CD4-positive, alpha-beta T cell treated with Interleukin-4 for 4 hours (primary cell): Measurements from ENCODE around the gene VRK1.

ENCODE experiments used
- DNase-seq: peaks from one replicate; pipeline ENCODE4 v3.0.0-alpha.2; 2020

Gene VRK1

DNA sequence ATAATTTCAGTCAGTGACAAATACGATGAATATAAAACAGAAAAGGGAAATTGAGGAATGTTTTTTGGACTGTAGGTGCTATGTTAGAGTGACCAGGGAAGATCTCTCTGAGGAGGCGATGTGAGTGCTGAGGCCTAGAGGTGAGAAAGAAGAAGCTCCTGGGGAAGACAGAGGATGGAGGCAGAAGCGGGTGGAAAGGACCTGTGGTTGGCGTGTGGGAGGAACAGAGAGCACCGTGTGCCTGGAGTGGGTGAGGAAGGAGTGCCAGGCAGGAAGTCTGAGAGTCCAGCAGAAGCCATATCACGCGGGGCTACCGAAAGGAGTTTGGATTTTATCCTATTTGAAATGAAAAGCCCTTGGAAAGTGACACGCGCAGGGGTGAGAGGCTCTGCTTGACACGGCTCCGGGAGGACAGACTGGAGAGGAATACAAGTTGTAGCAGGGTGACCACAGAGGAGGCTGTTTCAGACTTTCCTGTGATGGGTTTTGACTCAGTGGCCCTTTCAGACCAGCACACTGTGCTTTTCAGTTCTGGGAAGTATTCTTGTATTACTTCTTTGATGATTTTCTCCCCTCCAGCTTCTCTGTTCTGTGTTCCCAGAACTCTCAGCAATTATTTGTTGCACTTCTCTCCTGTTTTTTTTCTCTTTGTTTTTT, 96.9 kb downstream of the VRK1 start:
- no peak for DNase-seq

DNA sequence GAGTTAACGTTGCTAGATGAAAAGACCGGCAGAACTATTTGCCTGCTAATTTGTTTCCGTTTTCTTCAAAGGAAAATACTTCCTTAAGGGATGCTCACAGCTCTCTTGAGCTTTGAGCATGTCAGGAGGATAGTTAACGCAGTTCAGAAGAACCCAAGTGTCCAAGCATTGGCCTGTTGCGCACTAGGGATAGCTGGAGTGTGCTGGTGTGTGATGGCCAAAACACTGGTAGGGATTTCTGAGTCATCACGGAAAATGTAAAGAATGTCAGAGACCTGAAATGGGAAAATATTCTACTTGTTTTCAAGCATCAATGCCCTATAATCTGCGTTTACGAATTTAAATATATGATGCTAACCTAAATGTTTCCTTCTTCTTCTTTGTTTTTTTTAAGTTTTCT, 97.8 kb downstream of the VRK1 start:
- DNase-seq, result no peak

DNA sequence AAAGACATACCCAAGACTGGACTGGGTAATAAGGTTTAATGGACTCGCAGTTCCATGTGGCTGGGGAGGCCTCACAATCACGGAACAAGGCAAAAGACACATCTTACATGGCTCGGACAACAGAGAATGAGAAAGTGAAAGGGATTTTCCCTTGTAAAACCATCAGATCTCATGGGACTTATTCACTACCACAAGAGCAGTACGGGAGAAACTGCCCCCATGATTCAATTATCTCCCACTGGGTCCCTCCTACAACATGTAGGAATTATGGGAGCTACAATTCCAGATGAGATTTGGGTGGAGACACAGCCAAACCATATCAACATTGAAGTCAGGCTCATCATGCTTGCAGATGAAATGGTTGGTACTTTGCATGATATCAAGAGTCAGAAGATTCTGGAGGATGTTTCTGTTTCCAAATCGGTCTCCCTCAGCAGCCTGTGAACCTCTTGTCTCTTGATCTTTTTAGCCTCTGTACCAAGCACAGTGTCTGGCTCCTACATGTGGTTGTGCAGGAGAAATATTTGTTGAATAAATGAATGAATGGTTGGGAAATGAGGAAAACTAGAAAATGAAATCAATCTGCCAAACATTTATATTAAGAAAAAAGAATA, 98.6 kb downstream of the VRK1 start:
- DNase-seq, result no peak

DNA sequence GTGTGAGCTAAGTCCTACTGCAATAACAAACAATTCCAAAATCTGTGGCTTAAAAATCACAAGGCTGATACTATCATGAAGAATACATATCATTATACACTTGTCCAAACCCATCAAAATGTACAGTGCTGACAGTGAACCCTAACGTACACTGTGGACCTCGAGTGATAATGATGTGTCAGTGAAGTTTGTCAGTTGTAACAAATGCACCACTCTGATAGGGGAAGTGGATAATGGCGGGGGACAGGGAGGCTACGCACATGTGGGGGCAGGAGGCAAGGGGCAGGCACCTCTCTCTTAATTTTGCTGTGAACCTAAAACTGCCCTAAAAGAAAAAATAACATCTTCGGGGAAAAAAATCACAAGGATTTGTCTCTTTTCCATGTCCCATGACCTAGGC, 100.0 kb downstream of the VRK1 start:
- DNase-seq, result no peak

DNA sequence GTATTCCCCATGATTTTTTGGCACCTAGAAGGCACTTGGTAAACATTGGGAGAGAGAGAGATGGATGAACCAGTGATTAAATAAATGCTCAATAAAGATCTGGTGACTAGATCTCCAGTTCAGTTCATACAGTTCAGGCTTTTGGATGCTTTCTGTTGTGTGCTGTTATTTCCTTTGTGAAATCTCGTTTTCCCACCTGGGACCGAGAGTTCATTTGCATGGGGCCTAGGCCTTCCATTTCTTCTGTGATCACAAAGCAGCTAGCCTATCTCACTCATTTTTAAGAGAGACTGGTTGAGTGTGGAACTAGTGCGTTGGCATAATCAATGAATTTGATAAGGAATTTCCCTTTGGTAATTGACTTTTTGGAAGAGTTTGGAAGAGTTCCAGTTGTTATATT, 104.0 kb downstream of the VRK1 start:
- no peak for DNase-seq

DNA sequence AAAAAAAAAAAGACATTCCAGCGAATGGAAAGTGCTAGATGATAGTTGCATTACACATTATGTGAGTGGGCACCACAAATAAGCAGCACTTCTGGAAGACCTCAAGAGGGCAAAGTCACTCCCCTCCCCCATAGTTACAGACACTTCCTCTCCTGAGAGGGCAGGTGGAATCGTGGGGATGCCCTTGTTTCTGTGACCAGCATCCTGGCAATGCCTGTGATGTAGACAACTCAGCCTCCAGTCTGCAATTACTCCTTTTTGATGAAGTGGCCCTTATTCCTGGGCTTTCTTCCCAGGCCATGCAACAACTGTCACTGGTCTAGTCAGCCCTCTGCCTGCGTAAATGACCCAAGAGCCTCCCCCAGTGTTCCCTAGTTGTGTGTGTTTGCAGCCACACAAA, 104.8 kb downstream of the VRK1 start:
- DNase-seq, result no peak

DNA sequence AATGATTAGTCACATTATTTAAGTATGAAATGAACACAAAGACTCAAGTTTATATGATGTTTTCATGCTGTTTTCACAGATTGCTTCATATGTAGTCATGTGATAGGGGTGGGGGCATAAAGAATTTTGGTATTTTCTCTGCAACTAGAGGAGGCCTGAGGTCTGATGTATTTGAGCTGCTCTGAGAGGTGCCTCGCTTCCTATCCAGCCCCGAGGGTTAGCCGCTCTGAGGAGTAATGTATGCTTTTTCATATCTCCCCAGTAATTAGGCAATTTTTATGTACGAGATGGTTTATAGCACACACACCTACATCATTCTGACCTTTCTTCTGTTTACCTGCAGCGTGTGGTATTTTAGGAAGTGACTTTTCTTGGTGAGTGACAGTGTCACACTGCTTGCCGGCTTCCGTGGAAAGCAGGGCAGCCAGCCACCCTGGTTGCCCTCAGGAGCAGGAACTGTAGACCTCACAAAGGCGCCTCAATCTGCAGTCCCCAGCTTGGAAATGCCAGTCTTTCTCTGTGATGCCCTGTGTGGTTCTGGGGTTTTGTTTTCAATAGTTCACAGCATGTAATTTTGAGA, 106.4 kb downstream of the VRK1 start:
- DNase-seq, result no peak

DNA sequence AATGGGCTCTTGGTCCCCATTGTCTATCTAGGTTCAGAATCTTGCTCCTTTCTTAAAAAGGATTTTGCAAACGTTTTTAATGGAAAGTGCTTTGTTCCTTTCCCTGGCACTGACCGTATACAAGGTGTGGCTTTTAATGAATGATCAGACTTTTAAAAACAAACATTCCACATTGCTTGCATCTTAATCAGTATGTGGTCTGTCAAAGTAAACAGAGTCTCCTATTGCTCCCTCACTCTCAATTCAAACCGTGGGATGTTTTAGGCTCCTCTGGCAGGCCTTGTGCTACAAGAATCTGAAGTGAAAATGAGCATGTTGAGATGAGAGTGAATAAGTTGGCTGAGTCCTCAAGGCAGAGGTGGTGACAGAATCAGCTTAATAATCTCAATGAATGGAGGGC, 107.0 kb downstream of the VRK1 start:
- DNase-seq, result no peak

DNA sequence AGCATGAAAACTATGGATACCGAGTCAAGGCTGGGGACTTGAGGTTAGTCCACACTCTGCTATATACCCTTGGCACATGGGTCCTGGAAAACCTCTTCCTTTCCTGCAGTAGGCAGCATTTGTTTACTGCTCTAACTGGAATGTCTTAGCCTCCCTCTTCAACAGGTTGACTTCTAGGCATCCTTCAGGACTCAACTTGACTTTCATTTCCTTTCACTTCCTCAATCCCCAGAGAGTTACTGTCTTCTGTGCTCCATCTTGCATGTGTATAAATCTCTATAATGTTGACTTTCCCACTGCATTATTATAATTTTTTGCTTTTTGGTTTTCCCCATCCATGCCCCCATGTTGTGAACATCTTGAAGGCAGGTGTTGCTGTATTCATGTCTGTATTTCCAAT, 107.9 kb downstream of the VRK1 start:
- no peak for DNase-seq

DNA sequence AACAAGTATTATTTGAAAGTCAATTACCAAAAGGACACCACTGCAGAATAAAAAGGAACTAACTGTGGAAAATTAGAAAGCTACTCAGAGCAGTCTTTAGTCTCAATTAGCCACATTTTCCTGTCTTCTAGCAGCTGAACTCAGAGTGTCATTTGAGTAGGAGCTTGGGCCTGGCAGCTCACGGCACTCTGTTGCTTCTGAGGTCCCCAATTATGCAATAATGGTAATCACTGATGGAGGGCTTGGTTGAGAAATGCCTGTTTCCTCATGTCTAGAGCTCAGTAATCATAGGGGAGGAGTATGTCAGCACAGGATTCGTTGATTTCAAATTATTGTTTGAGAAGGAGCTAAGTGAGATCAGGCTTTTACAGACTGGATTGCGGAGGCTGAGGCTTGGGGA, 108.6 kb downstream of the VRK1 start:
- no peak for DNase-seq

DNA sequence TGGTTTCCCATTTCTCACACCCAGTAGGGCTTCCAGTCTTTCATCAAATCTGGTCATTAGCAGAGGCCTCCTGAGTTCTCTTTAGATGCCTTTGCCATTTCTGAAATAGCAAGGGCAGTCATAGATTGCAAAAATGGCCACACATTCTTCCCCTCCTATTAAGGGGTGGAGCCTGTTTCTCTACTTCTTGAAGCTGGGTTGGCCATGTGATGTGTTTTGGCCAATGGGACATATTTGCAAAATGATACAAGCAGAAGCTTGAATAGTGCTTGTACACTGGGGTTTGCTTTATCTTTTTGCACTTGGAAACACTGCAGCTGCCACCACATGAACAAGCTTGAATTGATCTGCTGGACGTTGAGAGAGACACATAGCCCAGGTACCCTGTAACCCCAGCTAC, 109.3 kb downstream of the VRK1 start:
- no peak for DNase-seq

DNA sequence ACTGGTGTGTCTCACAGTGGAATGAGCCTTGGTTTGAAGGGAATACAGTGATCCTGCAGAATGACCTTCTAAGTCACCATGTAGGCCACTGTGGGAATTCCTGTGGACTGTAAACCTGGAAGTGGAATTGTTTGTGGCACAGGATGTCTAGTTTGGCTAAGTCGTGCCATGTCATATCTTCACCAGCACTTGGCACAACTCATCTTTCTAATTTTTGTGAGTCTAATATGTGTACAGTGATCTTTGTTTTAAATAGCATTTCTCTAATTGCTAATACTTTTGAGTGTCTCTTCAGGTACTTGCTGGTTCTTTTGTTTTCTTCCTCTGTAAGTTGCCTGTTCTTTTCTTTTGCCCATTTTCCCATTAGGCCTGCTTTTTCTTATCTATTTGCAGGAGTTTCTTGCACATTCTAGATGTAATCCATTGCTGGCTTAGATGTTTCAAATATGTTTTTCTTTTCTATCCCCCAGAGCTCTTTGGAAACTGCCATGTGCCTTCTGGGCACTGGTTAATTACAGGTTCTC, 112.7 kb downstream of the VRK1 start:
- no peak for DNase-seq

DNA sequence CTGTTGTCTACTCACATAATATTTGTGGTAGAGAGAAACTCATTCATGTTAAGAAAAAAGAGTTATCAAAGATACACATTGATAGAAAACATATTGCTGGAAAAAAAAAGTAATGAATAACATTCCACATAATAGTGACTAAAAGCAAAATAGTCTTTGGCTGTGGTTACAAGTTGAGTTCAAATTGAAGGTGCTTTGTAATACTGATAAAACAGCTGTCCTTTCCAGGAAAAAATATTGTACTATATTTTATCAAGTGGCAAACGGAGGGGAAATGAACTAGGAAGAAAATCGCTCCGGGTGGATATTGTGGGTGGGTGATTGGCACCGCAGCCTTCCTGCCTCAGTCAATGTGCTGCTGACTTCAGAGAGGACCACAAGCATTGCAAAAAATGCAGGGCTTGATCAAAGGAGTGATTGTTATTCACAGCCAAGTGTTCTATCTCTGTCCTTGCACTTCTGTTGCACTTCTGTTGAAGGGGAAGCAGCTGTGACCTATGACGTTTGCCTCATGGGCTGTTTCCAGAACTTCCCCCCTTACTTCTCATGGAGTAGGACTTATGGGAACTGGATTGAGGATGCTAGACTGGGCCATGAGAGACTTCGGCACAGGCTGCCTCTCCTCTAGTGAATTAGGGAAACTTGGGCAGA, 114.4 kb downstream of the VRK1 start:
- DNase-seq, result no peak

DNA sequence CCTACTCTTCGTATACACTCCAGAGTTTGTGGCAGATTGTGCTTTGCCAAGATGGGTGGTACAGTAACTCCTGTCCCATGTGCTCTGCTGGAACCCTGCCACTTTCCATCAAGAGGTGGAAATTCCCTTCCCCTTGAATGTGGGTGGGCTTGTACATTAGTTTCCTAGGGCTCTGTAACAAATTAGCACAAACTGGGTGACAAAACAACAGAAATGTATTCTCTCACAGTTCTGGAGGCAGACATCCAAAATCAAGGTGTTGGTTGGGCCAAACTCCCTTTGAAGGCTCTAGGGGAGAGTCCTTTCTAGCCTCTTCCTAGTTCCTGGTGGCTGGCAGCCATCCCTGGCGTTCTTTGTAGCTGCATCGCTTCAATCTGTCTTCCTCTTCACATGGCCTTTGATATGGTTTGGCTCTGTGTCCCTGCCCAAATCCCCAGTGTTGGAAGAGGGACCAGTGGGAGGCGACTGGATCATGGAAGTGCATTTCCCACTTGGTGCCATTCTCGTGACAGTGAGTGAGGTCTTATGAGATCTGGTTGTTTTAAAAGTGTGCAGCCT, 117.5 kb downstream of the VRK1 start:
- no peak for DNase-seq

DNA sequence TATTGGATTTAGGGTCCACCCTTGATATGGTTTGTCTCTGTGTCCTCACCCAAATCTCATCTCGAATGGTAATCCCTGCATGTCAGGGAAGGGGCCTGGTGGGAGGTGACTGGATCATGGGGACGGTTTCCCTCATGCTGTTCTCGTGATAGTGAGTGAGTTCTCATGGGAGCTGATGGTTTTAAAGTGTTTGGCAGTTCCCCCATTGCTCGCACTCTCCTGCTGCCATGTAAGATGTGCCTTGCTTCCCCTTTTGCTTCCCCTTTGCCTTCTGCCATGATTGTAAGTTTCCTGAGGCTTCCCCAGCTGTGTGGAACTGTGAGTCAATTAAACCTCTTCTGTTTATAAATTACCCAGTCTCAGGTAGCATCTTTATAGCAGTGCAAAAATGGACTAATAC, 118.3 kb downstream of the VRK1 start:
- DNase-seq, result no peak

DNA sequence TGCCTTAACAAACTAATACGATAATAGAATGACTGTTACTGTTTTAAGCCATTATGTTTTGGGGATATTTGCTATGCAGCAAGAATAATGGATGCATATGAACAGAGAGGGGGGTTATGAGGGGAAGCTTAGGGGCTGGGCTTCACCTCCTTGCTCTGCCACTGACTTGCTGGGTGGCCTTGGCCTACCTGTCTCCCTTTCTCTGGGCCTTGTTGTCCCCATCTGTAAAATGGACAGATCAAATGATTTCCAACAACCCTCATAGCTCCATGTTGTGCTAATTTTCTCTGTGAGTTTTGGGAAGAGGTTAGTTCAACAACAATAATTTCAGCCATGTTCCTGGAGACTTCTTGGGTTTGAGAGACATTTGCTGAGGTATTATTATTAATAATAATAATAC, 119.6 kb downstream of the VRK1 start:
- no peak for DNase-seq

DNA sequence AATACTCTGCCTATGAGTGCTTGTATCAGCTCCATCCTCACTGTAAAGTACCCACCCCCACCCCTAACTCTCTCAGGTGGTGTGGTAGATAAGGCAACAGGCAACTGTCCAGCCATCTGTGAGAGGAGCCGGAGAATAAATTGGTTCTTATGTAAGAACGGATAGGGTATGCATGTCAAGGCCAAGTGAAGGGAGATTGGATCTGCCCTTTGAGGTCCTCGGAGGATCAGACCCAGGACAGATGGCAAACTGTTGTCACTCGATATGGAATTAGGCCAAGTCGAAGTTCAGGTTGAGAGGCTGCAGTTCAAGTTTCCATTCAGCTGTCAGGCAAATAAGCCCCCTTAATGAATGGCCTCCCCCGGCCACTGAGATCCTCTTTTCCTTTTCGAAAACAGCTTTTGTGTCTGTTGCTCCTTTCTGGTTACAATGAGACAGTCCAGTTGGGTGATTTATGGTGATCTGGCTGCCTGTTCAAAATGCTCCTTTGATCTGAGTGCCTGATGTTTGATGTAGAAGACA, 120.3 kb downstream of the VRK1 start:
- no peak for DNase-seq

DNA sequence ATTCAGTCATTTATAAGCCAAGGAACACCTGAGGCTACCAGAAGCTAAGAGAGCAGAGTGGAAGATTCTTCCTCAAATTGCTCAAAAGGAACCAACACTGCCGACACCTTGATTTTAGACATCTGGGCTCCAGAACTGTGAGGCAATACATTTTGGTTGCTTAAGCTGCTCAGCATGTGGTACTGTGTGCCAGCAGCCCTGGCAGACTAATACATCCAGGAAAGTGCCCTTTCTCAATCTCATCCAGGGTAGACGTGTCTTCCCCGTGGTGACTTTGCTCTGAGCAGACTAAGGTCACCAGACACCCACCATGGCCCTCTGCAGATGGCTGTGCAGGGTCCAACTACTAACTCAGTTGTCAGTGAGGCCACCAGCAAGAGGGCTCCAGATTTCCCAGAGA, 122.8 kb downstream of the VRK1 start:
- DNase-seq, result no peak

DNA sequence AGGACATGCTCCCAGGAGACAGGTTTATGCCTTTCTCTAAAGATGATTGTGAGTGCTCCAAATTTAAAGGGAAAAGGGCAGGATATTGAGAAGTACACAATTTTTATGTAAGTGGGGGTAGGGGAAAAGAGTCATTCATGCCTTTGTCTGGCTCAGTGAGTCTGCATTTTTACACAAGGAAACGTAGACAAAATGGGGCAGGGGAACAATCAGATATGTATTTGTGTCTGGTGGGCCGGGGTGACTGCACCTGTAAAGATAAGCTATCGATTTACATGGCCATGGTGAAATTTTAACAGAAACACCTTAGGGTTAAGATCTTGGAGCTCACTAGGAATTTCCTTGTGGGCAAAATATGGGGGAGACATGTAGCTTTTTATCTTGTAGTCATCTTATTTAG, 123.6 kb downstream of the VRK1 start:
- DNase-seq, result no peak

DNA sequence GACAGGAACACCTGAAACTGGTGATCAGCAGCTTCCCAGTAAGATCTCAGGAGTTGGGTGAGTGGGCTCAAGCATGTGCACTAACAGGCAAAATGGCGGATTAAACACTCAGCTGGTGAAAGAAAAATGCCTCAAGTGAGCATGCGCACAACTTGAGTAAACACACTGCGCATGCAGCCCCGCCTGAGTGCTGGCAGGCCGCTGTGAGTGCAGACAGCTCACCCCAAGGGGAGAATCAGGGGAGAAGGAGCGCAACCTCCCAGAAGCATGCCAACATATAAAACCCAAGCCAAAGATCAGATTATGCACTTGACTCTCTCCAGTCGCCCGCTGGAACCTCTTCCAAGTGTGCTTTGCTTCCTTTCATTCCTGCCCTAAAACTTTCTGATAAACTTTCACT, 125.8 kb downstream of the VRK1 start:
- DNase-seq, result no peak

DNA sequence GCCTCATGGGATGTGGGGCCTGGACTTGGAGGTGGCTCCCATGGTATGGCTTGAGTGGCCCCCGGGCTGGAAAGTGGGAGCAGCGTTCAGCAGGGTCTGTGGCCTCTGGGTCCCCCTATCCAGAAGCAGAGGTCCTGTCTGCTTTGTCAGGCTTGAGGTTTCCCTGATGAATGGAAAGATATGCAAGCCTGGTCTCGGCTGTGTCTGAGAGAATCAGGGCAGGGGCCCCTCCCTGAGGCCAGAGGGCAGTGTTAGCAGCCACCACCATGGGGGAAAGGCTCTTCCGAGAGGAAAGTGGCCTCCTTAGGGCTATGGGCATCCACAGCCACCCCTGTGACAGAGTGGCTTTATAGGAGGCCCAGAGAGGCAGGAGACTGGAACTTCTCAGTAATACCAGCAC, 128.2 kb downstream of the VRK1 start:
- no peak for DNase-seq

DNA sequence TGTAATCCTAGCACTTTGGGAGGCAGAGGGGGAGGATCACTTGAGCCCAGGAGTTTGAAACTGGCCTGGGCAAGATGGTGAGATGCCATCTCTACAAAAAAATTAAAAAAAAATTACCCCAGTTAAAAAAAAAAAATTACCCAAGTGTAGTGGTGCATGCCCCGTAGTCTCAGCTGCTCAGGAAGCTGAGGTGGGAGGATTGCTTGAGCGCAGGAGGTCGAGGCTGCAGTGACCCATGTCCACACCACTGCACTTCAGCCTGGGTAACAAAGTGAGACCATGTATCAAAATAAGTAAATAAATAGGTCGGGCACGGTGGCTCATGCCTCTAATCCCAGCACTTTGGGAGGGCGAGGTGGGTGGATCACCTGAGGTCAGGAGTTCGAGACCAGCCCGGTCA, 128.8 kb downstream of the VRK1 start:
- DNase-seq, result no peak

DNA sequence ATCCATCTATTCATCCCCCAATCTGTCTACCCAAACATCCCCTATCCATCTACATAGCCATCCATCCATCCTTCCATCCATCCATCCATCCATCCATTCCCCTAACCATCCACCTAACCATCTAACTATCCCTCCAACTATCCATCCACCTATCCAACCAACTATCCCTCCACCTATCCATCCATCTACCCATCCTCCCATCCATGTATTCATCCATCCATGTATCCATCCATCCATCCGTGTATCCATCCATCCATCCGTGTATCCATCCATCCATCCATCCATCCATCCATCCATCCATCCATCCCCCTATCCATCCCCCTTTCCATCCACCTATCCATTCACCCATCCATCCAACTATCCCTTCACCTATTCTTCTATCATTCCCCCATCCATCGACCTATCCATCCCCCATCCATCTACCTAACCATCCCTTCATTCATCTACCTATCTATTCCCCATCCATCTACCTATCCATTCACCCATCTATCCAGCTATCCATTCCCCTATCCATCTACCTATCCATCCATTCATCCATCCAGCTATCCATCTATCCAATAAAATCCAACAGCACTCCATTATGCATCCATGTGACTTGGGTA, 131.7 kb downstream of the VRK1 start:
- no peak for DNase-seq
